Thyroid gland (tissue), 4 donors: ENCODE data around the gene PPP2R2B.

ENCODE experiments used
- CTCF ChIP-seq, 6 experiments: fragments of 200-600 bp in 3 of 6; fragments of 450-650 bp in 3 of 6; sonication (generic) in 3 of 6; IDR thresholded peaks; one replicate each; pipeline ENCODE4 v1.5.1; 2016 to 2019; ENCODE audit warnings: antibody characterized with exemption in 6 of 6, mild to moderate bottlenecking in 2 of 6, inconsistent platforms in 1 of 6, moderate library complexity in 1 of 6
- POLR2A ChIP-seq, 2 donors: fragments of 450-650 bp; IDR thresholded peaks; one replicate each; pipeline ENCODE4 v1.6.1; 2017; ENCODE audit warnings: antibody characterized with exemption in 2 of 2, mild to moderate bottlenecking in 2 of 2, moderate library complexity in 1 of 2

- no peak for TF ChIP-seq CTCF (IDR thresholded peaks at IDR 0.05)
- no peak for TF ChIP-seq POLR2A (IDR thresholded peaks at IDR 0.05)
Observed at GRCh38 chr5:146888351-146888978, 9.9 kb upstream of the PPP2R2B start.
